Endothelial cell (in vitro differentiated cells): ENCODE results near the gene MED15. TPM values are rescaled to one million over a fixed set of nuclear protein-coding genes. Genes with fewer than 3 reads are reported as not detected.

Experiments
- DNase-seq: peaks from one replicate; pipeline ENCODE4 v3.0.0; 2021; ENCODE audit warnings: low spot score
- H3K27ac Mint-ChIP-seq: one replicate; pipeline ENCODE4 v1.8.0; 2021; ENCODE audit warnings: mixed read lengths, inconsistent platforms; ENCODE audit not compliant: unreplicated experiment
- H3K27me3 Mint-ChIP-seq: one replicate; pipeline ENCODE4 v1.8.0; 2021; ENCODE audit warnings: mild to moderate bottlenecking, moderate library complexity, mixed read lengths, inconsistent platforms; ENCODE audit not compliant: unreplicated experiment
- H3K36me3 Mint-ChIP-seq: one replicate; pipeline ENCODE4 v1.8.0; 2021; ENCODE audit warnings: mild to moderate bottlenecking, low read depth, mixed read lengths, inconsistent platforms; ENCODE audit not compliant: unreplicated experiment
- H3K4me1 Mint-ChIP-seq: one replicate; pipeline ENCODE4 v1.8.0; 2021; ENCODE audit warnings: mild to moderate bottlenecking, mixed read lengths, inconsistent platforms; ENCODE audit not compliant: unreplicated experiment
- H3K4me3 Mint-ChIP-seq: one replicate; pipeline ENCODE4 v1.8.0; 2021; ENCODE audit warnings: mild to moderate bottlenecking, mixed read lengths, inconsistent platforms; ENCODE audit not compliant: unreplicated experiment
- H3K9me3 Mint-ChIP-seq: one replicate; pipeline ENCODE4 v1.8.0; 2021; ENCODE audit warnings: mixed read lengths, inconsistent platforms; ENCODE audit not compliant: unreplicated experiment
- CTCF ChIP-seq: fragments of 200-600 bp; sonication (generic); IDR thresholded peaks from one replicate; pipeline ENCODE4 v1.5.0; 2021; ENCODE audit warnings: antibody characterized with exemption; ENCODE audit not compliant: unreplicated experiment
- total RNA-seq: library from RNA; stranded (reverse); fragmentation: NEBNext Ultra II Directional; extraction: Animal tissue kit (Norgen Biotek cat#: 25700); gene quantifications from one replicate; pipeline ENCODE4 v1.2.1, GENCODE V29; 2021; ENCODE audit not compliant: unreplicated experiment

Gene MED15
- total RNA-seq, 1 donor from 2014 or later, result 165 TPM

- TF ChIP-seq CTCF, result no peak
- Mint-ChIP-seq H3K4me3 (no peak overlapping the region), H3K36me3 (peaks cover 27% of the 10 kb centered on the region), H3K4me1 (no peaks in the 10 kb centered on the region), H3K27me3 (peaks cover 17% of the 10 kb centered on the region), H3K9me3 (no peaks in the 10 kb centered on the region), H3K27ac (no peak overlapping the region)
- no peak for DNase-seq
These were observed 76.1 kb downstream of the MED15 start for GRCh38 chr22:20583471-20583922.

- H3K4me3 Mint-ChIP-seq, result no peak overlapping the region
These were observed 76.8 kb downstream of the MED15 start for GRCh38 chr22:20584029-20584871.

GRCh38 chr22:20584872-20585638 is 77.6 kb downstream of the MED15 start:
- DNase-seq, result no peak
- H3K27ac Mint-ChIP-seq, result no peak overlapping the region
- H3K9me3 Mint-ChIP-seq, result no peaks in the 10 kb centered on the region
- no peaks in the 10 kb centered on the region for H3K4me1 Mint-ChIP-seq
- TF ChIP-seq CTCF, result no peak
- peaks cover 15% of the 10 kb centered on the region for H3K27me3 Mint-ChIP-seq
- H3K4me3 Mint-ChIP-seq, result no peak overlapping the region
- peaks cover 16% of the 10 kb centered on the region for H3K36me3 Mint-ChIP-seq

More at GRCh38 chr22:20584029-20584871, 76.8 kb downstream of the MED15 start:
- Mint-ChIP-seq H3K4me1 (no peaks in the 10 kb centered on the region), H3K36me3 (peaks cover 24% of the 10 kb centered on the region), H3K27me3 (peaks cover 15% of the 10 kb centered on the region), H3K27ac (no peak overlapping the region), H3K9me3 (no peaks in the 10 kb centered on the region)
- TF ChIP-seq CTCF, result no peak
- no peak for DNase-seq

GRCh38 chr22:20585639-20586402 is 78.4 kb downstream of the MED15 start:
- peaks cover 9% of the 10 kb centered on the region for H3K27me3 Mint-ChIP-seq
- H3K4me1 Mint-ChIP-seq, result no peaks in the 10 kb centered on the region
- H3K9me3 Mint-ChIP-seq, result no peaks in the 10 kb centered on the region
- no peak for TF ChIP-seq CTCF
- H3K4me3 Mint-ChIP-seq, result no peak overlapping the region
- no peak overlapping the region for H3K27ac Mint-ChIP-seq
- no peak for DNase-seq
- peaks cover 8% of the 10 kb centered on the region for H3K36me3 Mint-ChIP-seq
